NT2/D1 (cell line): ENCODE results near the gene ADAMTS2.

Experiments
- DNase-seq: peaks from one replicate; pipeline ENCODE4 v3.0.0-alpha.2; 2011; ENCODE audit warnings: low read depth, low spot score
- H3K27me3 ChIP-seq: 2 replicates; pipeline ENCODE4 v1.6.0; 2011; ENCODE audit warnings: mild to moderate bottlenecking; ENCODE audit not compliant: insufficient read length, insufficient read depth
- H3K36me3 ChIP-seq: 2 replicates; pipeline ENCODE4 v1.6.1; 2011; ENCODE audit warnings: mild to moderate bottlenecking, low read length, mixed read lengths; ENCODE audit not compliant: insufficient read depth, insufficient read length
- H3K4me1 ChIP-seq: 2 replicates; pipeline ENCODE4 v1.5.1; 2011; ENCODE audit not compliant: insufficient read depth, insufficient read length
- H3K4me3 ChIP-seq: 2 replicates; pipeline ENCODE4 v1.5.1; 2011; ENCODE audit warnings: low read depth; ENCODE audit not compliant: insufficient read length
- H3K9ac ChIP-seq: 2 replicates; pipeline ENCODE4 v1.6.0; 2011; ENCODE audit warnings: low read depth; ENCODE audit not compliant: insufficient read length
- H3K9me3 ChIP-seq: 2 replicates; pipeline ENCODE4 v1.5.1; 2011; ENCODE audit warnings: mild to moderate bottlenecking, low read length; ENCODE audit not compliant: insufficient read depth
- SUZ12 ChIP-seq: IDR thresholded peaks from 2 replicates; pipeline ENCODE4 v1.6.1; 2011; ENCODE audit not compliant: insufficient read length, insufficient read depth; ENCODE audit errors: extremely low read depth
- YY1 ChIP-seq: IDR thresholded peaks from 2 replicates; pipeline ENCODE4 v1.6.1; 2011; ENCODE audit not compliant: insufficient read length, insufficient read depth
- ZNF274 ChIP-seq: IDR thresholded peaks from 2 replicates; pipeline ENCODE4 v1.6.1; 2011; ENCODE audit warnings: mild to moderate bottlenecking, low read depth, low read length

Gene ADAMTS2

DNA sequence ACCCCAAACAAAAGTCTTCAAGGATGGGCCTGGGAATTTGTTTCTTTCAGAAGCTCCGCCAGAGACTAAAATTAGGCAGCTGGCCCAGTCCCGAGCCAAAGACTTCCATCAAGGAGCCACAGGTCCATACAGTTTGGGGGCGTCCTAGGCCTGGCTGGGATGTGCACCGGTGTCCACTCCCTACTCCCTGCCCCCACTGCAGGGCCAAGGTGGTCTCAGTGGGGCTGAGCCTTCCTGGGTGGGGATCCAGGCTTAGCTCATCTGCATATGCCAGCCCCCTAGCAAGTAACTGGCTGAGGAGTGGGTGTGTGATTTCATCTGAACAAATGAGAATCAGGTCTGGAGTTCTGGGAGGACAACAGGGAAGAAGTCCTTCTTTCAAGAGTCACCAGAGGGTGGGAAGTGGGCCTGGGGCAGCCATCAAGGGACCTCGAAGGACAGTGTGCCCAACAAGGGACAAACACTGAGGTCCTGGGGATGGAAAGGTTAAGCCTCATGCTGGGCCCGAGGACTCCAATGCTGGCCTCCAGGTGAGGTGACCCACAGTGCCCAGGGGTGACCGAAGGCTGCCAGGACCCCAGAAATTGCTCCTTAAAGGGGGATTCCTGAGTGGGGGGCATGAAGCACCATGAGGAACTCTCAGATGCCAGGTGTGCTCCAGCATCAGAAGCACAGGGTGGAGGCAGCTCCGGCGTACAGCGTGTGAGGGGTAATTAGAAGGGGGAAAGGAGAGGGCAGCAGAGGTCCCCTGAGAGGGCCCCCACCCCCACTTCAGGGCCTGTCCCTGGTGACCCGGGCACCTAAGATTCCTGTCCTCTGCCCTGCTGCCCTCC is 193.8 kb downstream of the ADAMTS2 start:
- H3K36me3 ChIP-seq, result peaks cover 2% of the 10 kb centered on the region
- H3K27me3 ChIP-seq, result no peaks in the 10 kb centered on the region

DNA sequence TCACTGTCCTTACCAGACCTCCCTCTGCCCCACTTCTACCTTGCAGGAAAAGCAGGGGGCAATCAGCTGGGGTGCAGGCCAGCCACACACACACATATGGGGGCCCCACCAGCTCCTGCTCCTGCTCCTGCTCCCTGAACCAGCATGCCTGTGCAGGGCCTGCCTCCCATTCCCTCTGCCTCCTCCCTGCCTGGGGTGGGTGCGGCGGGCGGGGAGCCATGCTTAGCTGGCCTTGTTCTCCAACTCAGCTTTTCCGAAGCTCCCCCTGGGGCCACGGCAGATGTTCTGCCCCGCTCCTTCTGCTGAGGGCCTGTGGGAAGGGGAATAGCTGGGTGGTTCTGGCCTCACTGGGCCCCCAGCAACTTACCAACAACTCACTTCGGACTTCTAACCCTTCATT is 195.2 kb downstream of the ADAMTS2 start:
- no peaks in the 10 kb centered on the region for H3K4me1 ChIP-seq
- TF ChIP-seq YY1 (no peak), ZNF274 (no peak), SUZ12 (no peak)
- H3K4me3 ChIP-seq, result no peak overlapping the region
- DNase-seq, result no peak
- no peak overlapping the region for H3K9ac ChIP-seq
- no peaks in the 10 kb centered on the region for H3K9me3 ChIP-seq
- no peaks in the 10 kb centered on the region for H3K27me3 ChIP-seq
- peaks cover 2% of the 10 kb centered on the region for H3K36me3 ChIP-seq

More for the DNA sequence above, 193.8 kb downstream of the ADAMTS2 start:
- TF ChIP-seq ZNF274, result no peak
- DNase-seq, result no peak
- Histone ChIP-seq H3K9me3 (no peaks in the 10 kb centered on the region), H3K4me1 (peaks cover 1% of the 10 kb centered on the region), H3K9ac (no peak overlapping the region), H3K4me3 (no peak overlapping the region)

DNA sequence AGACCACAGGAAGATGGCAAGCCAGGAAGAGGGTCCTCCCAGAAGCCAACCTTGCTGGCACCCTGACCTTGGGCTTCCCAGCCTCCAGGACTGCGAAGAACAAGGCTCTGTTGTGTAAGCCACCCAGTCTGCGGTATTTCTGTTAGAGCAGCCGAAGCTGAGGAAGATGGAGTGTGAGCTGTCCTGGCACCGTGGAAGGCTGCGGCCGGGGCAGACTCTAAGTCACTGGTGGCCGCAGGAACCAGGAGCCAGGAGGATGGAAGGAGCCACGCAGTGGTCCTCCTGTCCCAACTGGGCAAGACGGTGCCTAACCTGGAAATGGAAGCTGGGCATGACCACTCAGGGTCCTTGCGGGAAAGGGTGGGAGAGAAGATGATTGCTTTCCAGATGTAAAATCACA is 196.0 kb downstream of the ADAMTS2 start:
- H3K27me3 ChIP-seq, result no peaks in the 10 kb centered on the region
- H3K36me3 ChIP-seq, result peaks cover 2% of the 10 kb centered on the region
- TF ChIP-seq SUZ12, result no peak
- no peak overlapping the region for H3K9ac ChIP-seq
- H3K4me1 ChIP-seq, result no peaks in the 10 kb centered on the region
- no peaks in the 10 kb centered on the region for H3K9me3 ChIP-seq
- no peak overlapping the region for H3K4me3 ChIP-seq
- no peak for DNase-seq

DNA sequence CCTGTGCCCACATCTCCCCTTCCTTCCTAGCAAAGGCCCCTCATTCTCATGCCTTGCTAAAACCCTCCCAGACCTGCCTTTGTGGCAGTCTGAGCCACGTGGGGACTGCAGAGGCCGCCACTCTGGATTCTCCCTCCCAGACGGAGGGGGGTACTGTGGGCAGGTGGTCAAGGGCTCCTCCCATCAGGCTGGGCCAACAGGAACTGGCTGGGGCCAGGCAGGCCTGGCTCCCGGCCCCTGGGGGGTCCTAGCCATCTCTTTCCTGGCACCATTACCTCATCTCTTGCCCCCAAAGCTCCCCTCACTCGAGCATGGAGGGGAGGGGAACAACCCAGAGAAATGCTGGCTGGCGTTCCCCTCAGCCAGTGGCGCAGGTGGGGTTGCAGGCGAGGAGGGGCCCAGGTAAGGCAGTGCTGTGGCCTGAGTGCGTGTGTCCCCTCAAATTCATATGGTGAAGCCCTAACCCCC is 196.5 kb downstream of the ADAMTS2 start:
- H3K27me3 ChIP-seq, result no peaks in the 10 kb centered on the region
- H3K4me3 ChIP-seq, result no peak overlapping the region
- H3K4me1 ChIP-seq, result no peaks in the 10 kb centered on the region
- peaks cover 2% of the 10 kb centered on the region for H3K36me3 ChIP-seq
- DNase-seq, result no peak
- no peak overlapping the region for H3K9ac ChIP-seq
- H3K9me3 ChIP-seq, result no peaks in the 10 kb centered on the region
- TF ChIP-seq SUZ12, result no peak
- TF ChIP-seq YY1, result no peak
- TF ChIP-seq ZNF274, result no peak

DNA sequence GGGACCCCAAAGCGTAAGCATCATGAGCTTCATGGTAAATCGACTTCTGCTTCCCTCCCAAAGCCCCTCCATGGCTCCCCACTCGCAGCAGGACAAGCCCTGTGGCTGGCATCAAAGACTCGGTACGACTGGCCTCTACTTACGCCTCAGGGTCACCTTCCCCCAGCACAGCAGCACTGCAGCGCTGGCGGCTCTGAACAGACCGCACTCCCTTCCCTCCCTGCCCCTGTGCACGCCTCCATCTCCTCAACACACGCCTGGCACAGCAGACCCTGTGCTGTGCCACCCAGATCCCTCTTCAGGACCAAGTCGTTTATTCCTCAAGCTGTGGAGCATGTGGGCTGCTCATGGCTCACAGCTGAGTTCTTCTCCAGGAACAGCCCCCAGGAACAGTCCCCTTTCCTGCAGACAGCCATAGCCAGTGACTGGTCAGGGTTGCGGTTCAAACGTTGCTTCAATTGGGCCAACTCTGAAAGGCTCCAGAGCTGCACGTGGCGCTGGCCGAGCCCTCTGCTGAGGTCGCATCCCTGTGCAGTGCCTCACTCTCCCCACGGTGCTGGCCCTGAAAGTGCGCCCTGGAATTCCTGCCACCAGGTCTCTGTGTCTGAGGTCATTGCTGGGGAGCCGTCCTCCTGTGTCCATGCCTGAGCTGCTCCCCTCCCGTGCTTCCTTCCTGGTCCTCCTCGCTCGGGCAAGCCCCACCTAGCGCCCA is 197.1 kb downstream of the ADAMTS2 start:
- Histone ChIP-seq H3K27me3 (no peaks in the 10 kb centered on the region), H3K9me3 (no peaks in the 10 kb centered on the region), H3K36me3 (peaks cover 2% of the 10 kb centered on the region), H3K4me1 (no peaks in the 10 kb centered on the region), H3K9ac (no peak overlapping the region), H3K4me3 (no peak overlapping the region)
- TF ChIP-seq YY1, result no peak
- TF ChIP-seq SUZ12, result no peak
- no peak for TF ChIP-seq ZNF274
- no peak for DNase-seq

DNA sequence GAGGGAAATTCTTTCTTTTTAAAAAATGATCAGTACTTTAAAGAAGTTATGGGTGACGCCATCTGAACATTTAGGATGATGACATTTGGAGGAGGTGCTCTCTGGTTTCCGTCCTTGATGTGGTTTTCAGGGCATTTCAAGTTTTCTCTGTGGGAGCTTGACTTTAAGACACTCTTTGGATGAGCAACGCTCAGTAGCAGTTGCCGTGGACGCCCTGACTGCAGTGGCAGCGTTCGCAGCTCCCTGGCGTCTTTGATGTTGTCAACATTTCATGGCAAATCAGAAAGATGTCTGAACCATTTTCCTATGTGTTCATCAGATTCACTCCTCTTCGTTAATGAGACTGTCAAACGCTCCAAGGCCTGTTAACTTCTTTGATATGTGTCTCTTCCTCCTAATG is 199.0 kb downstream of the ADAMTS2 start:
- H3K27me3 ChIP-seq, result no peaks in the 10 kb centered on the region
- no peak overlapping the region for H3K4me3 ChIP-seq
- H3K9me3 ChIP-seq, result no peaks in the 10 kb centered on the region
- no peak for DNase-seq
- peaks cover 2% of the 10 kb centered on the region for H3K36me3 ChIP-seq
- H3K4me1 ChIP-seq, result no peaks in the 10 kb centered on the region
- no peak overlapping the region for H3K9ac ChIP-seq
- TF ChIP-seq ZNF274 (no peak), SUZ12 (no peak), YY1 (no peak)

DNA sequence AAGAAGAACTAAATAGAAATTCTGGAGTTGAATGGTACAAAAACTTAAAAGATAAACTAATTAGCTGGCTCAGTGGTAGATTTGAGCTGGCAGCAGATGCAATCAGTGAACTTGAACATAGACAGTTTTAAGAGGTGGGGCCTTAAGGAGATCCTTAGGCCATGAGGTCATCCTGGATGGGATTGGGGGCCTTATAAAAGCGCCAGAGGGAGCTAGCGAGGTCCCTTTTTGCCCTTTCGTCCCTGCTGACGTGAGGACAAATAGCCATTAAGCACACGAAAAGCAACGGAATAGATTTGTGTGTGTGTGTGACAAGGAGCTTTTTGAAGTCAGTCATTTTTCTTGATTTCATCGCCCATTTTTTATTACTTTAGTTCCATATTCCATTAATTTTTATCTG is 201.8 kb downstream of the ADAMTS2 start:
- H3K36me3 ChIP-seq, result no peaks in the 10 kb centered on the region
- no peaks in the 10 kb centered on the region for H3K9me3 ChIP-seq
- no peak overlapping the region for H3K4me3 ChIP-seq
- H3K27me3 ChIP-seq, result no peaks in the 10 kb centered on the region
- peak; percentile 65 for DNase-seq
- H3K4me1 ChIP-seq, result no peaks in the 10 kb centered on the region
- TF ChIP-seq YY1, result no peak
- TF ChIP-seq ZNF274, result no peak
- no peak for TF ChIP-seq SUZ12
- H3K9ac ChIP-seq, result no peak overlapping the region
